Thoracic aorta (tissue), 2 donors: ENCODE data around the gene ZNF236. TPM values are rescaled to one million over a fixed set of nuclear protein-coding genes. Genes with fewer than 3 reads are reported as not detected.

Source experiments
- ATAC-seq: fragments of 150-250 bp; one replicate; pipeline ENCODE4 v1.8.0; 2017; ENCODE audit warnings: low read depth; ENCODE audit not compliant: insufficient number of reproducible peaks, low FRiP score
- DNase-seq: peaks from one replicate; pipeline ENCODE4 v3.0.0-alpha.2; 2020; ENCODE audit warnings: low spot score
- H3K27ac ChIP-seq, 2 donors: fragments of 200-600 bp; sonication (generic); 1 replicate in 1 of 2; 2 replicates in 1 of 2; pipeline ENCODE4 v1.5.1; 2016; ENCODE audit warnings: mild to moderate bottlenecking in 2 of 2, moderate library complexity in 2 of 2
- H3K27me3 ChIP-seq: fragments of 200-600 bp; sonication (generic); replicated peaks from 2 replicates; pipeline ENCODE4 v1.6.0; 2016; ENCODE audit warnings: mild to moderate bottlenecking; ENCODE audit not compliant: insufficient read depth
- H3K36me3 ChIP-seq: fragments of 200-600 bp; sonication (generic); one replicate; pipeline ENCODE4 v1.5.1; 2016
- H3K4me1 ChIP-seq, 2 donors: fragments of 200-600 bp; sonication (generic); 1 replicate in 1 of 2; 2 replicates in 1 of 2; pipeline versions ENCODE4 v1.5.1 to v1.6.0; 2016; ENCODE audit warnings: low read depth in 2 of 2, mild to moderate bottlenecking in 1 of 2; ENCODE audit not compliant: control insufficient read depth in 1 of 2
- H3K4me3 ChIP-seq: fragments of 200-600 bp; sonication (generic); 2 replicates; pipeline ENCODE4 v1.5.1; 2016; ENCODE audit warnings: mild to moderate bottlenecking
- H3K9me3 ChIP-seq: fragments of 200-600 bp; sonication (generic); 2 replicates; pipeline ENCODE4 v1.5.1; 2016
- total RNA-seq, 2 donors: library from RNA; depleted of rRNA; stranded (reverse); fragments of >200 nt; gene quantifications; one replicate each; pipeline versions ENCODE4 v1.1.0 to v1.2.3, GENCODE V29; 2016
- TF ChIP-seq, protein P1 (sequence below): fragments of 200-600 bp; sonication (generic); IDR thresholded peaks from one replicate; pipeline ENCODE4 v1.5.1; 2019; ENCODE audit warnings: antibody characterized with exemption

Gene ZNF236
- total RNA-seq, 2 donors from 2014 or later = 14.1 to 22.5 TPM

GRCh38 chr18:77007251-77007650 is 184.9 kb downstream of the ZNF236 start:
- DNase-seq = no peak

GRCh38 chr18:77008006-77008405 is 185.6 kb downstream of the ZNF236 start:
- TF ChIP-seq, protein P1, sequence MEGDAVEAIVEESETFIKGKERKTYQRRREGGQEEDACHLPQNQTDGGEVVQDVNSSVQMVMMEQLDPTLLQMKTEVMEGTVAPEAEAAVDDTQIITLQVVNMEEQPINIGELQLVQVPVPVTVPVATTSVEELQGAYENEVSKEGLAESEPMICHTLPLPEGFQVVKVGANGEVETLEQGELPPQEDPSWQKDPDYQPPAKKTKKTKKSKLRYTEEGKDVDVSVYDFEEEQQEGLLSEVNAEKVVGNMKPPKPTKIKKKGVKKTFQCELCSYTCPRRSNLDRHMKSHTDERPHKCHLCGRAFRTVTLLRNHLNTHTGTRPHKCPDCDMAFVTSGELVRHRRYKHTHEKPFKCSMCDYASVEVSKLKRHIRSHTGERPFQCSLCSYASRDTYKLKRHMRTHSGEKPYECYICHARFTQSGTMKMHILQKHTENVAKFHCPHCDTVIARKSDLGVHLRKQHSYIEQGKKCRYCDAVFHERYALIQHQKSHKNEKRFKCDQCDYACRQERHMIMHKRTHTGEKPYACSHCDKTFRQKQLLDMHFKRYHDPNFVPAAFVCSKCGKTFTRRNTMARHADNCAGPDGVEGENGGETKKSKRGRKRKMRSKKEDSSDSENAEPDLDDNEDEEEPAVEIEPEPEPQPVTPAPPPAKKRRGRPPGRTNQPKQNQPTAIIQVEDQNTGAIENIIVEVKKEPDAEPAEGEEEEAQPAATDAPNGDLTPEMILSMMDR = no peak
- H3K27ac ChIP-seq = no peak overlapping the region
- ATAC-seq = no peak
- no peaks in the 10 kb centered on the region for H3K27me3 ChIP-seq
- H3K36me3 ChIP-seq = no peaks in the 10 kb centered on the region
- no peaks in the 10 kb centered on the region for H3K9me3 ChIP-seq
- no peaks in the 10 kb centered on the region for H3K4me1 ChIP-seq
- no peak for DNase-seq
- no peak overlapping the region for H3K4me3 ChIP-seq

More at GRCh38 chr18:77007251-77007650, 184.9 kb downstream of the ZNF236 start:
- peak overlapping the region in 1 of 2 donors; percentile 25 for H3K27ac ChIP-seq
- H3K36me3 ChIP-seq = no peaks in the 10 kb centered on the region
- H3K27me3 ChIP-seq = no peaks in the 10 kb centered on the region
- ATAC-seq = no peak
- H3K4me3 ChIP-seq = no peak overlapping the region
- TF ChIP-seq, protein P1 = no peak
- no peaks in the 10 kb centered on the region for H3K4me1 ChIP-seq
- H3K9me3 ChIP-seq = no peaks in the 10 kb centered on the region

DNA sequence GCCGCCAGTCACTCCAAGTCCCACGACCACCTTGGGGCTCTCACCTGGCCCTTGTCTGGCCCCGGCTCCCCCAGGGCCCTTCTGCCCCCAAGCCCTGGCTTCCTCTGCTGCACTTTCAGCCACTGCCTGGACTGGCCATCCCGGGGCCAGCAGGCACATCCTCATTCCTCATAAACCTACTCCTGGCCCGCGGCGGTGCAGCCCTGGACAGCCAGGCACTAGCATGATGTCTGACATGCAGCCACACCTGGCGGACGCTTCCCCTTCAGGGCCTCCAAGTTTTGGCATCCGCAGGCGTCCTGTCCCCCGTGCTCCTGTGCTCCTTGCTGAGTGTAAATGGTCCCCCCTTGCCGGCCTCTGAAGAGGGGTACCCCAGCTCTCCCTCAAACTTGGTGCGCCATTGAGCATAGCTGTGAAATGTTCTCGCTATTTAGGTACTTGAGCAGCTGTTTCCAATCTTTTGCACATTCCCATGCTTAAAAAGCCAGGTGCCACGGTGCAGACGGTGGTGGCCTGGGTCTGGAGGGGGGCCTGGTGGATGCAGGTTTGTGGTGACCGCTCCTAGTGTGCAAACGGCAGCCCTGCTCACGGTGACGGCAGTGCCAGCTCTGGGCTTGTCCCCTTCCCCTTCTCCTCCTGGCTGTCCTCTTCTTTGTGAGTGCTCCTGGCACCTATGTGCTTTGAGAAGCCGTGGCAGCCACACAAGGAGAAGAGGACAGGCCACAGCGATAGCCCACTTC is 186.4 kb downstream of the ZNF236 start:
- Histone ChIP-seq H3K4me3 (no peak overlapping the region), H3K27me3 (no peaks in the 10 kb centered on the region), H3K36me3 (no peaks in the 10 kb centered on the region), H3K4me1 (peaks cover 0 to 6% of the 10 kb centered on the region in 2 donors), H3K9me3 (no peaks in the 10 kb centered on the region), H3K27ac (no peak overlapping the region)
- TF ChIP-seq, protein P1 = no peak
- ATAC-seq = no peak
- no peak for DNase-seq

DNA sequence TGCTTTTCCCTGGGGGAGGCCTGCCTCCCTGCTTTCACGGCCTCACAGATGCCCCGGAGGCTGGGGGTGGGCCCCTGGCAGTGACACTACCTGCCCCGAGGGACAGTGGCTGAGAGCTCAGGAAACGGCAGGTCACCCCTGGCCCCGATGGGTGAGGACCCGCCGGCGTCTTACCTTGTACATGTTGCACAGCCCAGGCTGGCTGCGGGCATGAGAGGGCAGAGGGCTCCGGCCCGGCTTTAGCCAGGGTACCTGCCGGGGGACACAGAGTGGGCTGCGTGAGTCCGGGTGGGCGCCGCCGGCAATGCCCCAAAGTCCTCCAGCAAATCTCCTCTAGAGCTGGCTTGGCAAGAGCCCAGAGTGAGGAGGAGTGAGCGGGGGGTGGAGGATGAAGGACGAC is 187.3 kb downstream of the ZNF236 start:
- TF ChIP-seq, protein P1 = no peak
- ATAC-seq = no peak
- Histone ChIP-seq H3K27me3 (no peaks in the 10 kb centered on the region), H3K4me1 (peaks cover 6 to 15% of the 10 kb centered on the region in 2 donors), H3K4me3 (no peak overlapping the region), H3K9me3 (no peaks in the 10 kb centered on the region), H3K27ac (no peak overlapping the region), H3K36me3 (no peaks in the 10 kb centered on the region)
- no peak for DNase-seq

DNA sequence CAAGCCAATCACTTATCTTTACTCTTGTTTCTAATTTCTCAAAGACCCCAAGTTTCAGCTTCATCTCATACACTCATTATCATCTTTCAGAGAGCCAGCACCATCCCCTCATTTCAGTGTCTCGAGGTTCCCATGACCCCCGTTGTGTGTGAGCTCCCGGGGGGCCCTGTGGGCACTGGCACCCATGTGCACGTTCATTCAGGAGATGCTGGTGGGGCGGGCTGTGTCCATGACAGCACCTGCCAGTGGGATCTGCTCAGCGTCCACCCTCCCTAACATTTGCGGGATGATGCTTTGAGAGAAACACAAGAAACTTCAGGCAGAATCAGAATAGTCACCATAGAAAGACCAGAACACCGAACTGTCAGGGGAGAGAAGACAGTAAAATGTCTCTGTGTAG is 189.8 kb downstream of the ZNF236 start:
- peaks cover 6 to 15% of the 10 kb centered on the region in 2 donors for H3K4me1 ChIP-seq
- no peak overlapping the region for H3K4me3 ChIP-seq
- H3K27me3 ChIP-seq = no peaks in the 10 kb centered on the region
- no peak overlapping the region for H3K27ac ChIP-seq
- H3K9me3 ChIP-seq = no peaks in the 10 kb centered on the region
- DNase-seq (no peak), ATAC-seq (no peak)
- H3K36me3 ChIP-seq = no peaks in the 10 kb centered on the region
- TF ChIP-seq, protein P1 = no peak
